Testis (tissue), 3 donors: ENCODE data around the gene FOXK2. TPM values are rescaled to one million over a fixed set of nuclear protein-coding genes. Genes with fewer than 3 reads are reported as not detected.

Experiments used
- DNase-seq: peaks from one replicate; pipeline ENCODE4 v3.0.0-alpha.2; 2019
- H3K27ac ChIP-seq, 2 donors: fragments of 200-600 bp; sonication (generic); one replicate each; pipeline ENCODE4 v1.5.1; 2019
- H3K27me3 ChIP-seq: fragments of 200-600 bp; sonication (generic); one replicate; pipeline ENCODE4 v1.5.1; 2019
- H3K36me3 ChIP-seq: fragments of 200-600 bp; sonication (generic); one replicate; pipeline ENCODE4 v1.5.1; 2017; ENCODE audit warnings: low read depth; ENCODE audit errors: missing control alignments
- H3K4me1 ChIP-seq: fragments of 200-600 bp; sonication (generic); one replicate; pipeline ENCODE4 v1.5.1; 2019
- H3K4me3 ChIP-seq, 2 donors: fragments of 200-600 bp; sonication (generic); one replicate each; pipeline ENCODE4 v1.5.1; 2017 to 2019
- H3K9me3 ChIP-seq: fragments of 200-600 bp; sonication (generic); one replicate; pipeline ENCODE4 v1.5.1; 2017
- CTCF ChIP-seq, 3 experiments: fragments of 450-650 bp in 2 of 3; fragments of 200-600 bp in 1 of 3; sonication (generic) in 1 of 3; IDR thresholded peaks; one replicate each; pipeline ENCODE4 v1.5.1; 2016 to 2019; ENCODE audit warnings: antibody characterized with exemption in 3 of 3, mild to moderate bottlenecking in 2 of 3, moderate library complexity in 1 of 3
- POLR2A ChIP-seq: fragments of 450-650 bp; IDR thresholded peaks from one replicate; pipeline ENCODE4 v1.6.1; 2017; ENCODE audit warnings: antibody characterized with exemption, mild to moderate bottlenecking, moderate library complexity
- WGBS, 2 donors: methylation state at CpG; one replicate each; pipeline ENCODE4 v1.1.5; 2018; 5-methylcytosine and 5-hydroxymethylcytosine counted together
- intact Hi-C: fragments of 100-400 bp; cut with DNase I; formaldehyde crosslinking; loops from one replicate; pipeline ENCODE4 v1.15.1; 2023; ENCODE audit warnings: low total_unique reads
- polyA plus RNA-seq: library from polyadenylated mRNA; stranded (reverse); fragments of 350-450 nt; fragmentation: Illumina TruSeq; extraction: RNeasy Lipid Tissue Mini Kit (QIAGEN cat#74804); gene quantifications from one replicate; pipeline ENCODE4 v1.2.3, GENCODE V29; 2014; ENCODE audit warnings: low read depth, low replicate concordance; ENCODE audit not compliant: insufficient read depth
- total RNA-seq, 2 donors: library from RNA; depleted of rRNA; stranded (reverse); fragments of >200 nt; gene quantifications; one replicate each; pipeline ENCODE4 v1.2.3, GENCODE V29; 2016

The FOXK2 gene
- total and polyA plus RNA-seq, 3 donors from 2014 or later: 85.8 to 95.1 (median 94.3) TPM

DNA sequence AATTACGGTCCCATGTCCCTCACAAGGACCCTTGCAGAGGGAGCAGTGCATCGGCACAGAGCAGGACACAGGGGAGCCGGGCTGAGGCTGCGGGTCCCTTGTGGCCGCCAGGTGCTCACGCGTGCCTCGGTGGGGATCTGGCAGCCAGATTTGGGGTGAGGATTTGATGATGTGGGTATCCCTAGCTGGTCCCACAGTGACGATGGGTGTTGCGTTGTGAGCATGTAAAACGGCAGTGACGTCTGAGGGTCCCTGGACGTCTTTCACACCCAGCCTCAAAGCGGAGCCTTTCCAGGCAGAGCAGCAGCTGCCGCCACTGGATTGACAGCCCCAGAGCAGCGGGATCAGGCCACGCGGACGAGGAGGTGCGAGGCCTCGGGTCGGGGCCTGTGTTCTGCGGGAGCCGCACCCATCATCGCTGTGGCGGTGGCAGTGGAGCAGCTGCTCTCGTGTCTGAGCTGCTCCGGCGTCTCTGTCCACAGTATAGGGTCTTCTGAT, 74.1 kb downstream of the FOXK2 start:
- peak overlapping the region; percentile 31 to 32 for H3K4me3 ChIP-seq
- intact Hi-C loops: no loop called here
- peak overlapping the region; percentile 83 to 92 for H3K27ac ChIP-seq
- H3K4me1 ChIP-seq: peaks cover 21% of the 10 kb centered on the region
- 52% methylated on average over 26 of the region's 29 CpGs; no CpG with 5 or more reads in 1 of the 2 donors for WGBS, 2 donors
- no peaks in the 10 kb centered on the region for H3K9me3 ChIP-seq
- no peak for DNase-seq
- no peaks in the 10 kb centered on the region for H3K27me3 ChIP-seq
- no peaks in the 10 kb centered on the region for H3K36me3 ChIP-seq
- TF ChIP-seq CTCF (IDR thresholded peaks at IDR 0.05): no peak

- TF ChIP-seq POLR2A (no peak), CTCF (IDR thresholded peaks at IDR 0.05) (no peak)
- H3K4me1 ChIP-seq: peaks cover 21% of the 10 kb centered on the region
- intact Hi-C loops: no loop called here
These were observed 75.0 kb downstream of the FOXK2 start for GRCh38 chr17:82594571-82594970.

DNA sequence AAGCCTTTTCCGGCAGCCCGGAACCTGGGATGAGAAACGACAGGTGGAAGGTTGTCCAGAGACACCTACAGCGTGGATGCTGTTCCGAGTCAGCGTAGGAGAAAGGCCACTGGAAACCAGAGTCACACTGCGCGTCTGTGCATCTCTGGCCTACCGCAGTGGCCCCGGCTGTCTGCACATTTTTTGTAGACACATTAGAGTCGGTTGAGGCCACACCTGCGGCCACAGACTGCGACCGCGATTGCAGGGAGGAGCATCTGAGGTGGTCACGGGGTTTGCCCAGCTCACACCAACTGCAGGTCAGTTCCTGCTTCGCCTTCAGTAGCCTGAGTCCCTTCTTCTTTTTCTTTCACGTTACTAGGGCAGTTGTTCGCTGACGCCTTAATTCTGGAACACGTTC, 76.4 kb downstream of the FOXK2 start:
- TF ChIP-seq CTCF (IDR thresholded peaks at IDR 0.05) (no peak), POLR2A (no peak)
- H3K27ac ChIP-seq: no peak overlapping the region
- no peaks in the 10 kb centered on the region for H3K27me3 ChIP-seq
- 94 to 96% methylated on average over 11 to 21 of the region's 21 CpGs for WGBS, 2 donors
- DNase-seq: no peak
- no peak overlapping the region for H3K4me3 ChIP-seq
- H3K4me1 ChIP-seq: peaks cover 21% of the 10 kb centered on the region
- H3K9me3 ChIP-seq: no peaks in the 10 kb centered on the region
- H3K36me3 ChIP-seq: no peaks in the 10 kb centered on the region
- intact Hi-C loops: no loop called here

More at GRCh38 chr17:82594571-82594970, 75.0 kb downstream of the FOXK2 start:
- Histone ChIP-seq H3K27ac (no peak overlapping the region), H3K9me3 (no peaks in the 10 kb centered on the region), H3K4me3 (no peak overlapping the region), H3K36me3 (no peaks in the 10 kb centered on the region), H3K27me3 (no peaks in the 10 kb centered on the region)
- WGBS, 2 donors: 94% methylated on average over 9 to 11 of the region's 11 CpGs
- DNase-seq: no peak

GRCh38 chr17:82596296-82596695, 76.8 kb downstream of the FOXK2 start:
- no peak for DNase-seq
- intact Hi-C loops: no loop called here
- Histone ChIP-seq H3K9me3 (no peaks in the 10 kb centered on the region), H3K27me3 (no peaks in the 10 kb centered on the region), H3K27ac (no peak overlapping the region), H3K4me3 (no peak overlapping the region), H3K4me1 (peaks cover 21% of the 10 kb centered on the region), H3K36me3 (no peaks in the 10 kb centered on the region)
- 85 to 88% methylated on average over 16 of the region's 16 CpGs for WGBS, 2 donors
- TF ChIP-seq CTCF (IDR thresholded peaks at IDR 0.05) (no peak), POLR2A (no peak)
